H4 (cell line): ENCODE results near the gene CALHM3. TPM values are rescaled to one million over a fixed set of nuclear protein-coding genes. Genes with fewer than 3 reads are reported as not detected.

Source experiments
- total RNA-seq: library from RNA; depleted of rRNA; stranded (reverse); fragments of >200 nt; shearing (Covaris generic); gene quantifications from 2 replicates; pipeline ENCODE4 v1.2.3, GENCODE V29; 2014; rRNA removed

The CALHM3 gene
- total RNA-seq, 1 experiment from 2014 or later: not detected

Other genes starting within 250 kb of the CALHM3 start
- gene RPEL1, start 233.4 kb downstream of the CALHM3 start, total RNA-seq: 0.08 TPM in 1 of 2 replicates, not detected in the other
- gene INA, start 202.1 kb downstream of the CALHM3 start, total RNA-seq: not detected in 2 replicates
- gene PCGF6, start 128.1 kb downstream of the CALHM3 start, total RNA-seq: 12.0 and 14.9 TPM in 2 replicates
- 6.4 and 6.9 TPM in 2 replicates for gene TAF5, start 111.3 kb downstream of the CALHM3 start, total RNA-seq
- 502 and 681 TPM in 2 replicates for gene ATP5MK, start 82.8 kb downstream of the CALHM3 start, total RNA-seq
- gene PDCD11, start 82.6 kb downstream of the CALHM3 start, total RNA-seq: 15.9 and 20.0 TPM in 2 replicates
- gene CALHM2, start 26.9 kb downstream of the CALHM3 start, total RNA-seq: 0.43 and 0.97 TPM in 2 replicates
- gene CALHM1, start 20.3 kb downstream of the CALHM3 start, total RNA-seq: not detected in 2 replicates
- 0.10 and 0.72 TPM in 2 replicates for gene NEURL1, start 14.5 kb upstream of the CALHM3 start, total RNA-seq